ENCODE data around the gene AOC1. TPM values are rescaled to one million over a fixed set of nuclear protein-coding genes. Genes with fewer than 3 reads are reported as not detected.

AOC1 gene
- total and polyA plus RNA-seq, 2 experiments from 2014 or later, result not detected

DNA sequence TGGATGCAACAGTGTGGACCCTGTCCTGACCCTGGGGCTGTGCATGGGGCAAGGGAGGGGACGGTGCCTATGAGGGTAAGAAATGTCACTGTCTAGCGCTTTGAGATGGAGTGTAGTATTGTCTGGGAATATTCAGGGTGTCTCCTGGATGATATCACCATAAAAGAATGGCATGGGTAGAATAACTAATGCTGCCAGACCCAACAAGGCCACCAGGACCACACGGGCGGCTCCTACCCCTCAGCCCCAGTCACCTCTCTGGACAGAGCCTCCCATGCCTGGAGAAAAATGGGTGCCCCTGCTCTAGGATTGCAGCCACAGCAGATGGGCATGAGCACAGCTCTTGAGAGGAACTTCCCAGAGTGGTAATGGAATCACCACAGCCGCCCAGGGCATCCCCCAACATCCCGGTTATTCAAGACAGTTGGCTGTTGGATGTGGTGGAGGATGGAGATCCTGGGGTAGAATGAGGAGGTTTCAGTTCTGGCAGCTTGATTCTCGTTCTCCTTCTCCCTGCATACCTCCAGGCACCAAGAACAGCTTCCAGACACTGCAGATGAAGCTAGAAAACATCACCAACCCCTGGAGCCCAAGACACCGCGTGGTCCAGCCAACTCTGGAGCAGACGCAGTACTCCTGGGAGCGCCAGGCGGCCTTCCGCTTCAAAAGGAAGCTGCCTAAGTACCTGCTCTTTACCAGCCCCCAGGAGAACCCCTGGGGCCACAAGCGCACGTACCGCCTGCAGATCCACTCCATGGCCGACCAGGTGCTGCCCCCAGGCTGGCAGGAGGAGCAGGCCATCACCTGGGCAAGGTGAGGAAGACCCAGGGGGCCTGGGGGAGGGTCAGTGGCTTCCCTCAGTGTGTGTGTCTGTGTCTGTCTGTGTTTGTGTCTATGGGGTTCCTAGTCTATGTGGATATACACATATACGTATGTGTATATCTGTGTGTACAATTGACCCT lies 6.2 kb downstream of the AOC1 start:
- no peaks in the 10 kb centered on the region; the same call in none of the 2 replicates for H3K27me3 ChIP-seq (replicated peaks; ENCODE audit: insufficient read depth)
- no peaks in the 10 kb centered on the region for H3F3A ChIP-seq (ENCODE audit: insufficient read depth)
- no peaks in the 10 kb centered on the region for H3K9me3 ChIP-seq (ENCODE audit: low read depth)
- no peaks in the 10 kb centered on the region for H3K4me1 ChIP-seq (ENCODE audit: insufficient read depth)
- no peaks in the 10 kb centered on the region for H4K20me1 ChIP-seq (ENCODE audit: insufficient read depth)
- H3K4me3 ChIP-seq, result no peak overlapping the region
- no peak for TF ChIP-seq EZH2phosphoT487 (IDR thresholded peaks at IDR 0.05; ENCODE audit: insufficient read depth, low read depth)
- TF ChIP-seq EZH2 (IDR thresholded peaks at IDR 0.05; ENCODE audit: insufficient read depth, poor library complexity, severe bottlenecking), result no peak
- 61 to 67% methylated on average over 15 to 17 of the region's 18 CpGs for WGBS, 2 experiments (ENCODE audit: low coverage in 1 of 2, low lambda C conversion rate in 2 of 2, missing lambda C conversion rate in 2 of 2)
- no peaks in the 10 kb centered on the region for H3K79me2 ChIP-seq (ENCODE audit: insufficient read depth)
- no peak for DNase-seq
- H3K9me2 ChIP-seq (ENCODE audit: insufficient read depth), result no peaks in the 10 kb centered on the region
- in situ Hi-C loops (cut with MboI), result no loop called here
- H2AFZ ChIP-seq, result no peak overlapping the region
- no peak overlapping the region for H3K4me2 ChIP-seq (ENCODE audit: unreplicated experiment)
- H3K27ac ChIP-seq, result no peak overlapping the region
- no peaks in the 10 kb centered on the region for H3K36me3 ChIP-seq (ENCODE audit: low read depth)
- no peak overlapping the region for H3K9ac ChIP-seq

DNA sequence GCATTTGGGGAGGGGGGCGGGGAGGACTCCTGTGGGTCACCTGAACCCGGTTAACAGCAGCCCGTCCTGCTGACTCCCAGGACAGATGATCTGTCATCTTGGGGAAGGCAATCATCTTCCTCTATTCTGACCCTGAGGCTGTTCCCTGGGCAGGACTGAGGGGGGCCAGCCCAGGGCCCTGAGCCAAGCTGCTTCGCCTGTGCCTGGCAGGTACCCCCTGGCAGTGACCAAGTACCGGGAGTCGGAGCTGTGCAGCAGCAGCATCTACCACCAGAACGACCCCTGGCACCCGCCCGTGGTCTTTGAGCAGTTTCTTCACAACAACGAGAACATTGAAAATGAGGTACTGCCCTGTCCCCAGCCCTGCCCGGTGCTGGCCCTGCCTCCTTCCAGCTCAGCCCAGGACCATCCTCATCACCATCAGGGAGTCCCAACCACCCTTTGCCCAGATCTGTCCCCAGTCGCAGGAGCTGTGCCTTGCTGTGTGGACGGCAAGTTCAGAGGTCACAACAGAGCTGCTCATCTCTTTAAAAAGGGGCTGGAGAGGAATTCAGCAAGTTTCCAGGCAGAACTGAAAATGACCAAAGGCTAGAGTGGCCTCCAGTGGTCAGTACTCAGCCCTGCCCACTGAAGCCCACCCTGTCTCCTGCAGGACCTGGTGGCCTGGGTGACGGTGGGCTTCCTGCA lies 8.1 kb downstream of the AOC1 start:
- Histone ChIP-seq H3K9me3 (ENCODE audit: low read depth) (no peaks in the 10 kb centered on the region), H3K4me1 (ENCODE audit: insufficient read depth) (no peaks in the 10 kb centered on the region), H3K27me3 (replicated peaks; ENCODE audit: insufficient read depth) (no peaks in the 10 kb centered on the region), H3K36me3 (ENCODE audit: low read depth) (no peaks in the 10 kb centered on the region), H2AFZ (no peak overlapping the region), H3F3A (ENCODE audit: insufficient read depth) (no peaks in the 10 kb centered on the region), H3K79me2 (ENCODE audit: insufficient read depth) (no peaks in the 10 kb centered on the region), H3K4me3 (no peak overlapping the region), H3K9ac (no peak overlapping the region), H3K27ac (no peak overlapping the region), H3K9me2 (ENCODE audit: insufficient read depth) (no peaks in the 10 kb centered on the region), H4K20me1 (ENCODE audit: insufficient read depth) (no peaks in the 10 kb centered on the region), H3K4me2 (ENCODE audit: unreplicated experiment) (no peak overlapping the region)
- DNase-seq, result no peak
- in situ Hi-C loops (cut with MboI), result no loop called here
- TF ChIP-seq EZH2phosphoT487 (IDR thresholded peaks at IDR 0.05; ENCODE audit: insufficient read depth, low read depth) (no peak), EZH2 (IDR thresholded peaks at IDR 0.05; ENCODE audit: insufficient read depth, poor library complexity, severe bottlenecking) (no peak)
- 40 to 48% methylated on average over 14 of the region's 14 CpGs for WGBS, 2 experiments (ENCODE audit: low coverage in 1 of 2, low lambda C conversion rate in 2 of 2, missing lambda C conversion rate in 2 of 2)

DNA sequence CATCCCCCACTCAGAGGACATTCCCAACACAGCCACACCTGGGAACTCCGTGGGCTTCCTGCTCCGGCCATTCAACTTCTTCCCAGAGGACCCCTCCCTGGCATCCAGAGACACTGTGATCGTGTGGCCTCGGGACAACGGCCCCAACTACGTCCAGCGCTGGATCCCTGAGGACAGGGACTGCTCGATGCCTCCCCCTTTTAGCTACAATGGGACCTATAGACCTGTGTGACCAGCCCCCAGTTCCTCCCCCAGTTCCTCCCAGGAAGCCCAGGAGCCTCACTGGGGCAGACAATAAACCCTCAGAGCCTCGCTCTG lies 8.6 kb downstream of the AOC1 start:
- H3K4me1 ChIP-seq (ENCODE audit: insufficient read depth), result no peaks in the 10 kb centered on the region
- H3K4me2 ChIP-seq (ENCODE audit: unreplicated experiment), result no peak overlapping the region
- WGBS, 2 experiments (ENCODE audit: low coverage in 1 of 2, low lambda C conversion rate in 2 of 2, missing lambda C conversion rate in 2 of 2), result 24 to 26% methylated on average over 9 of the region's 9 CpGs
- in situ Hi-C loops (cut with MboI), result no loop called here
- TF ChIP-seq EZH2phosphoT487 (IDR thresholded peaks at IDR 0.05; ENCODE audit: insufficient read depth, low read depth), result no peak
- TF ChIP-seq EZH2 (IDR thresholded peaks at IDR 0.05; ENCODE audit: insufficient read depth, poor library complexity, severe bottlenecking), result no peak
- H3K27ac ChIP-seq, result no peak overlapping the region
- H3K9ac ChIP-seq, result no peak overlapping the region
- no peaks in the 10 kb centered on the region for H4K20me1 ChIP-seq (ENCODE audit: insufficient read depth)
- no peaks in the 10 kb centered on the region for H3K36me3 ChIP-seq (ENCODE audit: low read depth)
- H3K79me2 ChIP-seq (ENCODE audit: insufficient read depth), result no peaks in the 10 kb centered on the region
- no peak for DNase-seq
- no peaks in the 10 kb centered on the region for H3K9me3 ChIP-seq (ENCODE audit: low read depth)
- H3K4me3 ChIP-seq, result no peak overlapping the region
- H3F3A ChIP-seq (ENCODE audit: insufficient read depth), result no peaks in the 10 kb centered on the region
- H2AFZ ChIP-seq, result no peak overlapping the region
- no peaks in the 10 kb centered on the region for H3K9me2 ChIP-seq (ENCODE audit: insufficient read depth)
- H3K27me3 ChIP-seq (replicated peaks; ENCODE audit: insufficient read depth), result no peaks in the 10 kb centered on the region

DNA sequence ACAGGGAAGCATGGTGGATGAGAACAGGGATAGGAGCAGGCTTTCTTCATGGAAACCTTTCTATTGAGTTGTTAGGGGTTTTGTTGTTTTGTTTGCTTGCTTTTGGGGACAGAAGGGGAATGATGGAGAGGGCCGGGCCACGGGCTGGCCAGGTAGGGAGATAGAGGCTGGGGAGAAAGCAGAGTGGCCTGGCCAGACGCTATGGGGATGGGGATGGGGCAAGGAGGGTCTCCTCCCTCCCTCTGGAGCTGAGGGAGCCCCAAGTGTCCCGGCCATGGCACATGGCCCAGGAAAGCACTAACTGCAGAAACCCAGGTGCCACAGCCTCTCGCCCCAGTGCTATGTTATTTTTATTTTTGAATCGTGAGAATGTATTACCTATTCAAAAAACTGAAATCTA lies 10.0 kb downstream of the AOC1 start:
- Histone ChIP-seq H4K20me1 (ENCODE audit: insufficient read depth) (no peaks in the 10 kb centered on the region), H3F3A (ENCODE audit: insufficient read depth) (no peaks in the 10 kb centered on the region), H3K36me3 (ENCODE audit: low read depth) (no peaks in the 10 kb centered on the region), H3K27me3 (replicated peaks; ENCODE audit: insufficient read depth) (no peaks in the 10 kb centered on the region), H3K9me2 (ENCODE audit: insufficient read depth) (no peaks in the 10 kb centered on the region), H3K79me2 (ENCODE audit: insufficient read depth) (no peaks in the 10 kb centered on the region), H3K4me1 (ENCODE audit: insufficient read depth) (no peaks in the 10 kb centered on the region), H3K27ac (no peak overlapping the region), H3K4me3 (no peak overlapping the region), H2AFZ (no peak overlapping the region), H3K9me3 (ENCODE audit: low read depth) (no peaks in the 10 kb centered on the region), H3K4me2 (ENCODE audit: unreplicated experiment) (no peak overlapping the region), H3K9ac (no peak overlapping the region)
- TF ChIP-seq EZH2phosphoT487 (IDR thresholded peaks at IDR 0.05; ENCODE audit: insufficient read depth, low read depth) (no peak), EZH2 (IDR thresholded peaks at IDR 0.05; ENCODE audit: insufficient read depth, poor library complexity, severe bottlenecking) (no peak)
- in situ Hi-C loops (cut with MboI), result no loop called here
- WGBS, 2 experiments (ENCODE audit: low coverage in 1 of 2, low lambda C conversion rate in 2 of 2, missing lambda C conversion rate in 2 of 2), result 35 to 36% methylated on average over 6 of the region's 6 CpGs
- DNase-seq, result no peak

Data from GM23248 (cell line).